NCI-H1092 treated with DMSO at 0.1 percent for 48 hours (cell line): Measurements from ENCODE around the gene SAMD9L.
"Not testable (repeated sequence)": the region's sequence is repeated elsewhere in the genome, so short reads cannot be mapped to it uniquely, and the experiment has no call there.

Source experiments
- DNase-seq: peaks from one replicate; lab custom pipeline; 2025; lab: John Stamatoyannopoulos, UW

SAMD9L gene

GRCh38 chr7:93146036-93146435 is 2.1 kb downstream of the SAMD9L start:
- no peak for DNase-seq

DNA sequence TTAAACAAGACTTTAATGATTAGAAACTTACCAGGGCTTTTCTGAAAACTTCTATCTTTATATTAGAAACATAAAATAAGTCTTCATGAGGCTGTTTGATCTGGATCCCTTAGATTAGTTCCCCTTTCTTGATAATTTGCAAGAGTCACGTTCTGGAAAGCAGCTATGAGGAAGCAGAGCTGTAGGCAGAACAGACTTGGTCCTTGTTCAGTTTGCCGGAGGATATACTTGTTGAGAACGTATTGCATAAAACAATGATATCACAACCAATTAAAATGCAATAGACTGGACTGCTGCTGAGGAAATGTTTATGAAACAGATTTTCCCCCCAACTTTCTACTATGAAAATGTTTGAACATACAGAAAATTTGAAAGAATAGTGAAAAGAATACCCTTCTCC is 2.8 kb downstream of the SAMD9L start:
- DNase-seq = no peak

DNA sequence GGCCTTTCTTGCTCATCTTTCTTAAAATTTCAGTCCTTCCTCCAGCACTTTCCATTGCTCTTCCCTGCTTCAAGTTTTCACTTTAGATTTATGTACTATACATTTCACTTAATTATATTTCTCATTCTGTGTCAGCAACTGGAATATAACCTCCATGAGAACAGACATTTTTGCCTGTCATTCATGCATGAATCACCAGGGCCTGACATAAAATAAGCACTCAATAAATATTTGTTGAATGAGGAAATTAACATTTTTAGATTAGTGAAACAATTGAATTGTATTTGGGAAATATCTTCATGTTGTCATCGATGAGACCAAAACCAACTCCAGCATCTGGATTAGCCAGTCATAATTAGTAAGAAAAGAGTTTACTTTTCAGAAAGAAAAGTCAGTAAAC is 6.1 kb downstream of the SAMD9L start:
- DNase-seq = no peak

DNA sequence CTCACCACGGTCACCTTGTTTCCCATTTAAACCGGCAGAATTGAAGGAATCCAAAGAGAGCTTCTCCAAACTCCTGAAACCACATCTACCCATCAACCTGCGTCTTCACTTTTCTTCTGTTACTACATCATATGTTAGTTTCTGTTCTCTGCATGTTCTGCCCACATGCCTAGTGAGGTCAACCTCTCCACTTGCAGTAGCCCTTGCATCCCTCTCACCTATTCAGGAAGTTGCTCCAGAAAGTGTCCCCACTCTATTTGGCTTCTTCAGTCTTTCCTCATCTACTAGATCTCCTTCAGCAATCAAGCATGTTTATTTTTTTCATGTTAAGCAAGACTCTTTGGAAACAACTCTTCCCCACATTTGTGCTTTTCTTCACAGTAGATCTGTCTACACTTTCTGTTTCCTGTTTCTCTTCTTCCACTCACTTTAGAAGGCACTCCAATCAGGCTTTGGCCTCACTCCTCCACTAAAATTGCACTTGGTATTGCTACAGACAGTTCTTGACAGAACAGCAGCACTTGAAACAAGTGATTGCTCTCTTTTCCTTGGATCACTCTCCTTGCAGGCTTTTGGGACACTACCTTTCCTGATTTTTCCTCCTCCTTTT is 7.5 kb downstream of the SAMD9L start:
- DNase-seq = no peak

- DNase-seq = no peak
Observed at GRCh38 chr7:93138576-93138975, 9.6 kb downstream of the SAMD9L start.

GRCh38 chr7:93133005-93133404 is 15.2 kb downstream of the SAMD9L start:
- DNase-seq = no peak

GRCh38 chr7:93132216-93132615 is 16.0 kb downstream of the SAMD9L start:
- DNase-seq = no peak

DNA sequence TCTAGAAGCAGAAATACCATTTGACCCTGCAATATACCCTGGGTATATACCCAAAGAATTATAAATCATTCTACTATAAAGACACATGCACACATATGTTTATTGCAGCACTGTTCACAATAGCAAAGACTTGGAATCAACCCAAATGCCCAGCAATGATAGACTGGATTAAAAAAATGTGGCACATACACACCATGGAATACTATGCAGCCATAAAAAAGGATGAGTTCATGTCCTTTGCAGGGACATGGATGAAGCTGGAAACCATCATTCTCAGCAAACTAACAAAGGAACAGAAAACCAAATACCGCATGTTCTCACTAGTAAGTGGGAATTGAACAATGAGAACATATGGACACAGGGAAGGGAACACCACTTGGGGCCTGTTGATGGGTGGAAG is 21.2 kb downstream of the SAMD9L start:
- not testable (repeated sequence) for DNase-seq

- not testable (repeated sequence) for DNase-seq
Observed at GRCh38 chr7:93123532-93123931, 24.7 kb downstream of the SAMD9L start.

DNA sequence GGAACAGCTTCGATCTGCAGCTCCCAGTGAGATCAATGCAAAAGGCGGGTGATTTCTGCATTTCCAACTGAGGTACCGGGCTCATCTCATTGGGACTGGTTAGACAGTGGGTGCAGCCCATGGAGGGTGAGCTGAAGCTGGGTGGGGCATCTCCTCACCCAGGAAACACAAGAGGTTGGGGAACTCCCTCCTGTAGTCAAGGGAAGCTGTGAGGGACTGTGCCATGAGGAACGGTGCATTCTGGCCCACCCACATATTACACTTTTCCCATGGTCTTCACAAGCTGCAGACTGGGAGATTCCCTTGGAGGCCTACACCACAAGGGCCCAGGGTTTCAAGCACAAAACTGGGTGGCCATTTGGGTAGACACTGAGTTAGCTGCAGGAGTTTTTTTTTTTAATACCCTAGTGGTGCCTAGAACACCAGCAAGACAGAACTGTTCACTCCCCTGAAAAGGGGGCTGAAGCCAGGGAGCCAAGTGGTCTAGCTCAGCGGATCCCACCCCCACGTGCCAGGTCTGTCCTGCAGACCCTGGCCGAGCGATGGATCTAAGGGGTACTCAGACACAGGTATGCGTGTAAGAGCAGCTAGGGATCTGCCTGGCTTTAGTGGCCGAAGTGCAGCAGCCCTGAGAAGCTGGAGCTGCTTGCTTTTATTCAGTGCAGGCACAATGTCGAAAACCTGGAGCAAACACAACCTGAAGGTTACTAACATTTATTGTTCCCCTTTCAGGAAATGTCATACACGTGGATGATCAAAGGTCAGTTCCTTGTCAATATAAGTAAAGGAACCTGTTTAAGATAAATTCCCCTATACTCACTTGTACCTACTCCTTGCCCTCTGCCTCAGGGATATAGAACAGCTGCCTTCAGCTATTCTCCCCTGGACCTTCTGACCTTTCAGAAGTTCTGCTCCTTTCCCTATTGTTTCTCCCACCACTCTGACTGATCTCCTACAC is 27.3 kb downstream of the SAMD9L start:
- DNase-seq = no peak

GRCh38 chr7:93119191-93119905 is 28.8 kb downstream of the SAMD9L start:
- no peak for DNase-seq

DNA sequence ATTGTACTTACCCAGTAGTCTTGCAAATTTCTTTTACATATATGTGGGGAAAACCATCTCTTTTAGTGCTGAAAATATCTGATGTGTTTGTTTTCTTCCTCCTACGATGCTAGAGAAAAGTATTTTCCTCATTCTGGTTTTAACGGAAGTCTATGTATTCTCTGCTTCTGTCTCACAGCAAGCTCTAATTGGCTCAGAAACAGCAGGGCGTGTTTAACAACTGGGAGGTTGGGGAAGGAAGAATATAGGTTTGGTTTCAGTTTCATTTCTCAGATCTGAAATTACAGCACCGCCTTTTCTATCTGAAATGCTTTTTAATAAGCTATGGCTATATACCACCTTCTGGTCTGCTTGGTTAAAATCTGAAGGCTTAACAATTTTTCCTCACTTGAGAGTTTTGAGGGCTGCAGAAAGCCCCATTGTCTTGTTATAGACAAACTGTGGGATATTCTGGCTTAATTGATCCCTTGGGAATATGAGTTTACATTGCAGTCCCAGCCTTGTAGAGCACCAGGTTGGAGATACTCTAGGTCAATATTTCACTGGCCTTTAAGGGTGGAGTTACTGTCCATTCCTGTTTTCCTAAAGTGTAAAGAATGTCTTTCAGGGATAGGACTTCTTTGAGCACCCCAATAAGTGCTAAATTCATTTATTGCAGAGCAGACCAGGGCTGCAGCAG is 30.2 kb downstream of the SAMD9L start, which contains the start of gene SAMD9:
TSS of gene SAMD9 (minus strand) at position 128 of the 679 bp plus-strand sequence. CDS start 11,882 bp downstream, outside the sequence.
- DNase-seq = peak; percentile 87

- no peak for DNase-seq
Observed at GRCh38 chr7:93117327-93117726, 30.9 kb downstream of the SAMD9L start.

GRCh38 chr7:93115796-93116195 is 32.4 kb downstream of the SAMD9L start:
- no peak for DNase-seq

DNA sequence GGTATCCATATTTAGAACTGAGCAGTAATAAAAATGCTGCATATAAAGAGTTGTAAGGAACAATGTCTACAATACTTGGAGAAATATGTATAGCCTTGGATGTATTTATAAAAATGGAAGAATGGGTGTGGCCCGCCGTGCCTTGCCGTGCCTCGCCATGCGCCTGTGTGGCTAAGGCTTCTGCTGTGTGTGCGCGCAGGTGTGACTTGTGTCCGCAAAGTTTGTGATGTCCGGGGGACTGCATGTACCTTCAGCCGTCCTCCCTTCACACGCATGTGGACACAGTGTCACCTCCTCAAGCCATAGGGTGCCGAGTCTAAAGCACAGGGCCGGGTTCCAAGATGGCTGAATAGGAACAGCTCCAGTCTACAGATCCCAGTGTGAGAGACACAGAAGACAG is 40.2 kb downstream of the SAMD9L start:
- DNase-seq = no peak

DNA sequence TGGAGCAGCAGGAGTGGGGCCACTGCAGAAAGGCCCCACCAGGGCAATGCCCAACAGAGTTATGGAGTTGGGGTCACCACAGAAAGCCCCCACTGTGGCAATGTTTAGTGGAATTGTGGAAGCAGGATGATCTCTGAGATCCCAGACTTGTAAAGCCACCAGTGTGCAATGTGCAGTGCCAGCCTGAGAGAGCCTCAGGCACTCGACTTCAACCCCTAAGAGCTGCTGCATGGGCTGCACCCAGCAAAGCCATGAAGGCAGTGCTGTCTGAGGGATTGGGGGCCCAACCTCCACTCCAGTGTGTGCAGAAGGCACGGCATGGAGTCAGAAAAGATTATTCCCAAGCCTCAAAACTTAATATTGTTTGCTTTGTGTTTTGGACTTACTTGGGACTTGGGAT is 50.8 kb downstream of the SAMD9L start:
- DNase-seq = no peak

DNA sequence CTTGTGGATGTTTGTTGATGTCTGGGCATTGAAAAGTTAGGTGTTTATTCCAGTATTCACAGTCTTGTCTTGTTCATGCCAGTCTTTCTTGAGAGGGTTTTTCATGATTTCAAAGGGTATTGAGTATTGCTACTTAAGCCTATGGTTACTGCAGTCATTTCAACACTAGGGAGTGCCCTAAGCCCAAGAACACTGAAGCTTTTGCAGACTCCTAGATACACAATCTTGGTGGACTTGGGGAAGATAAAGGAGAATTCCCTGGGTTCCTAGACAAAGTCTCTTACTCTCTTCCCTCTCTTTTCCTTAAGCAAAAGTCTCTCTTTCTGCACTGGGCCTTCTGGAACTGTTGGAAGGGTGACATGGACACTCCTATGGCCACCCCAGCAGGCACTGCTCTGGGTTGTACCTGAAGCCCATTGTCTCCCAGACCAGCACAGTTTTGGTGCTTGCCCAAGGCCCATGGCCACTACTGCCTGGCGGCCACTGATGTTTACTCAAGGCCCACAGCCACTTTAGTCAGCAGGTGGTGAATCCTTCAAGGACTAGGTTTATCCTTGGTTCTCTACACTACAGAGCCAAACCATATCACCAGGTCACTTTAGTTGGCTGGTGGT is 55.3 kb downstream of the SAMD9L start:
- DNase-seq = no peak
